ENCODE data around the gene SRC.

SRC gene

DNA sequence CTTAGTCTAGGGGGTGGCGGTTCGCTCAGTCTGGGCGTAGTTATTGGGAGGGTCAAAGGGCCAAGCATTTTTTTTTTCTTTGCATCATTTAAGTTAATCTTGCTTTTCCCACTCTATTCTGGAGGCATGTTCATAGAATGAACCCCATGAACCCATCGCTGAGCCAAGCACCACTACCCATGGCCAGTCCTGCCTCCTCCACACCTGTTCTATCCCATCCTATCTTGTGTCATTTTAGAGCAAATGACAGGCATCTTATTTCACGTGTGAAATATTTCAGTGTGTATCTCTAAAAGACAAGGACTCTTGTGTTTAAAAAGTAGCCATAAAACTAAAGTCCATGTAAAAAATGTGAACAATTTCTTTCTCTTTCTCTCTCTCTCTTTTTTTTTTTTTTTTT lies 13.9 kb downstream of the SRC start:
- peaks cover 4% of the 10 kb centered on the region for H3K36me3 Mint-ChIP-seq (ENCODE audit: low read depth)
- H3K27ac Mint-ChIP-seq, result peak overlapping the region; percentile 54
- peaks cover 40% of the 10 kb centered on the region for H3K4me1 Mint-ChIP-seq
- no peak overlapping the region for H3K4me3 Mint-ChIP-seq
- TF ChIP-seq, protein P1, sequence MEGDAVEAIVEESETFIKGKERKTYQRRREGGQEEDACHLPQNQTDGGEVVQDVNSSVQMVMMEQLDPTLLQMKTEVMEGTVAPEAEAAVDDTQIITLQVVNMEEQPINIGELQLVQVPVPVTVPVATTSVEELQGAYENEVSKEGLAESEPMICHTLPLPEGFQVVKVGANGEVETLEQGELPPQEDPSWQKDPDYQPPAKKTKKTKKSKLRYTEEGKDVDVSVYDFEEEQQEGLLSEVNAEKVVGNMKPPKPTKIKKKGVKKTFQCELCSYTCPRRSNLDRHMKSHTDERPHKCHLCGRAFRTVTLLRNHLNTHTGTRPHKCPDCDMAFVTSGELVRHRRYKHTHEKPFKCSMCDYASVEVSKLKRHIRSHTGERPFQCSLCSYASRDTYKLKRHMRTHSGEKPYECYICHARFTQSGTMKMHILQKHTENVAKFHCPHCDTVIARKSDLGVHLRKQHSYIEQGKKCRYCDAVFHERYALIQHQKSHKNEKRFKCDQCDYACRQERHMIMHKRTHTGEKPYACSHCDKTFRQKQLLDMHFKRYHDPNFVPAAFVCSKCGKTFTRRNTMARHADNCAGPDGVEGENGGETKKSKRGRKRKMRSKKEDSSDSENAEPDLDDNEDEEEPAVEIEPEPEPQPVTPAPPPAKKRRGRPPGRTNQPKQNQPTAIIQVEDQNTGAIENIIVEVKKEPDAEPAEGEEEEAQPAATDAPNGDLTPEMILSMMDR (IDR thresholded peaks at IDR 0.05), result no peak
- H3K27me3 Mint-ChIP-seq (ENCODE audit: low read depth, poor library complexity), result no peaks in the 10 kb centered on the region
- H3K9me3 Mint-ChIP-seq, result no peaks in the 10 kb centered on the region
- DNase-seq, result no peak

DNA sequence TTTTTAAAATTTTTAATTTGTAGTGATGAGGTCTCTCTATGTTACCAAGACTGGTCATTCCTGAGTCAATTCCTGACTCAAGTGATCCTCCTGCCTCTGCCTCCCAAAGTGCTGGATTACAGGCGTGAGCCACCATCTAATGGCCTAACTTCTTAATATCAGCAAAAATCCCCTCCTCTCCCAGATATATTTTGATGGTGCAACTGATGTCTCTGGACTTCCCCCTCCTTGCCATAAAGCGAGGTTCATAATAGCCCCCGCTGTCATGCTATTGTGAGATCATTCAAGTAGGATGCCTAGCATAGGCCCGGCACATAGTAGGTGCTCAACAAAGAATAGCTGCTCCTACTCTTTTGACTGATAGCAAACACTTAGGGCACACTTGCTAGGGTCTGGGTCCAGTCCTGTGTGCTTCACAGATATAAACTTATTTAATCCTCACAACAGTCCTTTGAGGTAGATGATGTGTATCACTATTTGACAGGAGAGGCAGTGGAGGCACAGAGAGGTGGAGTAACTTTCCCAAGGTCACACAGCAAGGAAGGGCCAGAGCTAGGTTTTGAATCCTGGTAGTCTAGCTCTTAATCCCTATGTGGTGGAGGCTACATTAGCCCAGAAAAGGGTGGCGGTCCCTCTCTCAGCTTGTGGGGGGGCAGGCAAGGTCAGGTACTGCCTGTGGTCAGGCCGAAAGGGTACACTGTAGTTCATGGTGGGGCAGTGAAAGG lies 14.6 kb downstream of the SRC start:
- Mint-ChIP-seq H3K9me3 (no peaks in the 10 kb centered on the region), H3K36me3 (ENCODE audit: low read depth) (peaks cover 11% of the 10 kb centered on the region), H3K4me3 (no peak overlapping the region), H3K27me3 (ENCODE audit: low read depth, poor library complexity) (no peaks in the 10 kb centered on the region), H3K27ac (no peak overlapping the region), H3K4me1 (peaks cover 40% of the 10 kb centered on the region)
- no peak for DNase-seq
- TF ChIP-seq, protein P1 (IDR thresholded peaks at IDR 0.05), result no peak

DNA sequence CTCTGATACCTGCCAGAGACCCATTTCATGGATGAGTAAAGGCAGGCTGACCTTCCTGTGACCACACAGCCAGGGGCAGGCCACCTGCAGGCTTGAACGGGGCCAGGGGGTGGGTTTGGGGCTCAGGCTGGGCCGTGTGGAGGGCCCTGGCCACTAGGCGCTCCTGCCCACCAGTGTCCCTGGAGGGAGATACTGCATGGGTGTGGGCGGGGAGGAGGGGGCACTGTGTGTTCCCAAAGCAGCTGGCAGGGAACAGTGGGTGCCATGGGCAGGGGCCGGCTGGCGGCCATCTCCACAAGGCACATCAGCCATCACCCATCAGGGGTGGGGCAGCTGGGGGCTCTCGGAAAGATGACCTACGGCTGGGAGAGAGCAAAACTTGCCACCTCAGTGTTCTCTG lies 15.4 kb downstream of the SRC start:
- Mint-ChIP-seq H3K4me3 (no peak overlapping the region), H3K4me1 (peaks cover 34% of the 10 kb centered on the region), H3K27ac (no peak overlapping the region), H3K27me3 (ENCODE audit: low read depth, poor library complexity) (no peaks in the 10 kb centered on the region), H3K9me3 (no peaks in the 10 kb centered on the region), H3K36me3 (ENCODE audit: low read depth) (peaks cover 19% of the 10 kb centered on the region)
- DNase-seq, result no peak
- TF ChIP-seq, protein P1 (IDR thresholded peaks at IDR 0.05), result no peak

DNA sequence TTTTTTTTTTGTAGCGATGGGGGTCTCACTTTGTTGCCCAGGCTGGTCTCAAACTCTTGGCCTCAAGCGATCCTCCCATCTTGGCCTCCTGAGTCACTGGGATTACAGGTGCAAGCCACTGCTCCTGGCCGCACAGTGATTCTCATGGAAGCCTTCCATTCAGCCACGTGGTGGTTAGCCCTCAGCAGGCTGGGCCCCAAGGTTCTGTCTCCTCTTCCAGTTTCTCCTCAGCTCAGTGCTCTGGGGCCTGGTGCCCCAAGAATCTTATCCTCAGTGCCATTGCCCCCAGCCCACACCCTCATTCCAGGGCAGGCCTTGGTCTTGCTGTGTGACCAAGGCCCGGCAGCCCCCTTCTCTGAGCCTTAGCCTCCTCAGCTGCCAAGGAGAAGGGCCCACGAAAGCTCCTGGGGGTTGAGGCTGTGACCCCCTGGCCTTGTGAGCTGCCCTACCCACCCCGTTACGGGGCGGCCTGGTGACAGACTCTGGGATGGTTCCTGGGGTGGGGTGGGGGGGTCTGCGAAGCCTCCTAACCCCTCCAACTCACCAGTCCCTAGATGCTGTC lies 16.4 kb downstream of the SRC start:
- DNase-seq, result no peak
- TF ChIP-seq, protein P1 (IDR thresholded peaks at IDR 0.05), result no peak
- no peak overlapping the region for H3K27ac Mint-ChIP-seq
- H3K9me3 Mint-ChIP-seq, result no peaks in the 10 kb centered on the region
- H3K4me3 Mint-ChIP-seq, result no peak overlapping the region
- peaks cover 33% of the 10 kb centered on the region for H3K4me1 Mint-ChIP-seq
- H3K27me3 Mint-ChIP-seq (ENCODE audit: low read depth, poor library complexity), result no peaks in the 10 kb centered on the region
- H3K36me3 Mint-ChIP-seq (ENCODE audit: low read depth), result peaks cover 29% of the 10 kb centered on the region

DNA sequence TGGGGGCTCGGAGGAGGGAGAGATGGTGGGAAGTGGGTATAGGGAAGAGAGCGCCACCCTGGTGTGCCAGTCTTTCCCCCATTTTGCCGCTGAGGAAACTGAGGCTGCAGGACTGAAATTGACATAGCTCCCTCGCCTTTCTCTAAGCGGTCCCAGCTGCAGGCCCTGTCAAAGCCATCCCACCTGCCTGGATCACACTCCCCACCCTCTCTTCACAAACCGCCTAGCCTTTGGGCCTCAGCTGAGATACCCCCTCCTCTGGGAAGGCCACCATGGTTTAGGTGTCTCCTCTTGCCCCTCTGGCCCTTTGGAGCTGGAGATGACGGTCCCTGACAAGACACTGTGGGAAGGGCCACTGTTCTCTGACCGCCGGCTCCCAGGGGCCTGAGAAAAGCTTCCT lies 16.9 kb downstream of the SRC start:
- no peak for DNase-seq
- Mint-ChIP-seq H3K27me3 (ENCODE audit: low read depth, poor library complexity) (no peaks in the 10 kb centered on the region), H3K27ac (no peak overlapping the region), H3K4me3 (no peak overlapping the region), H3K4me1 (peaks cover 28% of the 10 kb centered on the region), H3K9me3 (no peaks in the 10 kb centered on the region), H3K36me3 (ENCODE audit: low read depth) (peaks cover 34% of the 10 kb centered on the region)
- TF ChIP-seq, protein P1 (IDR thresholded peaks at IDR 0.05), result no peak

Measured in nephron progenitor cell (in vitro differentiated cells).